Measurements from ENCODE around the gene TIMM21. TPM values are rescaled to one million over a fixed set of nuclear protein-coding genes. Genes with fewer than 3 reads are reported as not detected.
A peak's percentile ranks its signal among the peaks of the same experiment; 100 is the strongest.

Gene TIMM21
- total and polyA plus RNA-seq, 2 of the 13 experiments (the other 11 are each of a cell fraction or from before 2014, with no cell fraction given) = 29.6 to 62.3 TPM

- TF ChIP-seq KAT2B (IDR thresholded peaks at IDR 0.05; ENCODE audit: borderline replicate concordance, low read depth, low read length) = no peak
- TF ChIP-seq PBX3 (CRISPR knock-in tag; IDR thresholded peaks at IDR 0.05; ENCODE audit: borderline replicate concordance) = peak; percentile 60; the same call in 1 of the 2 replicates
- TF ChIP-seq BRD4 (CRISPR knock-in tag; IDR thresholded peaks at IDR 0.05) = peak; percentile 90
- TF ChIP-seq ZNF597 (CRISPR knock-in tag; IDR thresholded peaks at IDR 0.05) = 0 out of 2 replicates have a peak, but pooled peaks have one; percentile 61
- TF ChIP-seq NR2F1 (CRISPR knock-in tag; IDR thresholded peaks at IDR 0.05) = no peak
- TF ChIP-seq SP5 (CRISPR knock-in tag; IDR thresholded peaks at IDR 0.05; ENCODE audit: borderline replicate concordance, low read depth) = peak; percentile 42; the same call in 1 of the 2 replicates
- peak; percentile 56; the same call in 1 of the 2 replicates for TF ChIP-seq CHD4 (IDR thresholded peaks at IDR 0.05; ENCODE audit: borderline replicate concordance, low read length)
- TF ChIP-seq ZNF687 (CRISPR knock-in tag; IDR thresholded peaks at IDR 0.05) = peak; percentile 100
- TF ChIP-seq, protein P1, sequence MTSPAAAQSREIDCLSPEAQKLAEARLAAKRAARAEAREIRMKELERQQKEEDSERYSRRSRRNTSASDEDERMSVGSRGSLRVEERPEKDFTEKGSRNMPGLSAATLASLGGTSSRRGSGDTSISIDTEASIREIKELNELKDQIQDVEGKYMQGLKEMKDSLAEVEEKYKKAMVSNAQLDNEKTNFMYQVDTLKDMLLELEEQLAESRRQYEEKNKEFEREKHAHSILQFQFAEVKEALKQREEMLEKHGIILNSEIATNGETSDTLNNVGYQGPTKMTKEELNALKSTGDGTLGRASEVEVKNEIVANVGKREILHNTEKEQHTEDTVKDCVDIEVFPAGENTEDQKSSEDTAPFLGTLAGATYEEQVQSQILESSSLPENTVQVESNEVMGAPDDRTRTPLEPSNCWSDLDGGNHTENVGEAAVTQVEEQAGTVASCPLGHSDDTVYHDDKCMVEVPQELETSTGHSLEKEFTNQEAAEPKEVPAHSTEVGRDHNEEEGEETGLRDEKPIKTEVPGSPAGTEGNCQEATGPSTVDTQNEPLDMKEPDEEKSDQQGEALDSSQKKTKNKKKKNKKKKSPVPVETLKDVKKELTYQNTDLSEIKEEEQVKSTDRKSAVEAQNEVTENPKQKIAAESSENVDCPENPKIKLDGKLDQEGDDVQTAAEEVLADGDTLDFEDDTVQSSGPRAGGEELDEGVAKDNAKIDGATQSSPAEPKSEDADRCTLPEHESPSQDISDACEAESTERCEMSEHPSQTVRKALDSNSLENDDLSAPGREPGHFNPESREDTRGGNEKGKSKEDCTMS (CRISPR knock-in tag; conservative IDR thresholded peaks at IDR 0.05) = no peak
- no peak for TF ChIP-seq ZNF484 (CRISPR knock-in tag; IDR thresholded peaks at IDR 0.05; ENCODE audit: borderline replicate concordance, low read depth)
- TF ChIP-seq KMT2A (CRISPR knock-in tag; IDR thresholded peaks at IDR 0.05) = peak; percentile 69; the same call in 1 of the 2 replicates
- TF ChIP-seq MEIS2 (CRISPR knock-in tag; IDR thresholded peaks at IDR 0.05) = peak; percentile 38; the same call in 1 of the 2 replicates
- peak; percentile 78; the same call in 1 of the 2 replicates for TF ChIP-seq TOE1 (CRISPR knock-in tag; IDR thresholded peaks at IDR 0.05)
- TF ChIP-seq ZNF619 (CRISPR knock-in tag; IDR thresholded peaks at IDR 0.05) = no peak
- no peak for TF ChIP-seq SMARCE1 (IDR thresholded peaks at IDR 0.05; ENCODE audit: borderline replicate concordance)
- peak; percentile 89 for TF ChIP-seq HES4 (CRISPR knock-in tag; IDR thresholded peaks at IDR 0.05; ENCODE audit: borderline replicate concordance)
- no peak for TF ChIP-seq AKAP8 (CRISPR knock-in tag; IDR thresholded peaks at IDR 0.05)
- peak; percentile 30; the same call in 1 of the 2 replicates for TF ChIP-seq ZNF549 (CRISPR knock-in tag; IDR thresholded peaks at IDR 0.05)
- TF ChIP-seq ZNF879 (CRISPR knock-in tag; IDR thresholded peaks at IDR 0.05) = peak; percentile 93; the same call in 1 of the 2 replicates
Observed at GRCh38 chr18:74147779-74148542, at the start of gene TIMM21, which contains the start of gene FBXO15 (continued).

All from HepG2 (cell line).